Hematopoietic multipotent progenitor cell treated with erythropoietin and hydrocortisone succinate and interleukin-3 and kit ligand, for 15 days (in vitro differentiated cells): ENCODE measurements around the gene ADORA3.
A peak's percentile ranks its signal among the peaks of the same experiment; 100 is the strongest.

Experiments used
- DNase-seq: peaks from one replicate; pipeline ENCODE4 v3.0.0-alpha.2; 2015; ENCODE audit warnings: low spot score

Gene ADORA3

GRCh38 chr1:111507411-111508201 lies 4.2 kb upstream of the ADORA3 start:
- DNase-seq = peak; percentile 23

GRCh38 chr1:111506561-111506960 lies 3.1 kb upstream of the ADORA3 start:
- DNase-seq = no peak

- no peak for DNase-seq
Observed at GRCh38 chr1:111505641-111506119, 2.2 kb upstream of the ADORA3 start.

GRCh38 chr1:111504097-111504496 lies 664 bp upstream of the ADORA3 start:
- no peak for DNase-seq

- DNase-seq = no peak
Observed at GRCh38 chr1:111501645-111502044, 1.8 kb downstream of the ADORA3 start.

GRCh38 chr1:111499026-111499785 lies 4.2 kb downstream of the ADORA3 start:
- no peak for DNase-seq

- DNase-seq = no peak
Observed at GRCh38 chr1:111497592-111497991, 5.8 kb downstream of the ADORA3 start.

- DNase-seq = no peak
Observed at GRCh38 chr1:111496398-111496797, 7.0 kb downstream of the ADORA3 start.

GRCh38 chr1:111491070-111491469 lies 12.4 kb downstream of the ADORA3 start:
- DNase-seq = no peak

- no peak for DNase-seq
Observed at GRCh38 chr1:111490220-111490619, 13.2 kb downstream of the ADORA3 start.

- no peak for DNase-seq
Observed at GRCh38 chr1:111489604-111490003, 13.8 kb downstream of the ADORA3 start.

- no peak for DNase-seq
Observed at GRCh38 chr1:111488669-111489068, 14.8 kb downstream of the ADORA3 start.

GRCh38 chr1:111487133-111487532 lies 16.3 kb downstream of the ADORA3 start:
- no peak for DNase-seq

- DNase-seq = no peak
Observed at GRCh38 chr1:111486431-111486830, 17.0 kb downstream of the ADORA3 start.

- no peak for DNase-seq
Observed at GRCh38 chr1:111484391-111485026, 18.9 kb downstream of the ADORA3 start.

GRCh38 chr1:111483876-111484275 lies 19.6 kb downstream of the ADORA3 start:
- DNase-seq = no peak

- no peak for DNase-seq
Observed at GRCh38 chr1:111483166-111483565, 20.3 kb downstream of the ADORA3 start.

GRCh38 chr1:111481387-111482221 lies 21.8 kb downstream of the ADORA3 start:
- peak; percentile 24 for DNase-seq

- no peak for DNase-seq
Observed at GRCh38 chr1:111480674-111481073, 22.8 kb downstream of the ADORA3 start.

GRCh38 chr1:111476761-111477309 lies 26.6 kb downstream of the ADORA3 start:
- DNase-seq = no peak

- DNase-seq = no peak
Observed at GRCh38 chr1:111476214-111476613, 27.2 kb downstream of the ADORA3 start.

GRCh38 chr1:111475701-111476100 lies 27.7 kb downstream of the ADORA3 start:
- no peak for DNase-seq
